Epithelial cell of prostate (primary cell): ENCODE data around the gene POR.
"Not testable (repeated sequence)": the region's sequence is repeated elsewhere in the genome, so short reads cannot be mapped to it uniquely, and the experiment has no call there.

ENCODE experiments used
- DNase-seq: peaks from one replicate; pipeline ENCODE4 v3.0.0-alpha.2; 2011; ENCODE audit warnings: low read depth, low spot score
- H3K27ac ChIP-seq: fragments of 450-650 bp; 2 replicates; pipeline ENCODE4 v1.5.1; 2017; ENCODE audit warnings: mild to moderate bottlenecking

Gene POR

DNA sequence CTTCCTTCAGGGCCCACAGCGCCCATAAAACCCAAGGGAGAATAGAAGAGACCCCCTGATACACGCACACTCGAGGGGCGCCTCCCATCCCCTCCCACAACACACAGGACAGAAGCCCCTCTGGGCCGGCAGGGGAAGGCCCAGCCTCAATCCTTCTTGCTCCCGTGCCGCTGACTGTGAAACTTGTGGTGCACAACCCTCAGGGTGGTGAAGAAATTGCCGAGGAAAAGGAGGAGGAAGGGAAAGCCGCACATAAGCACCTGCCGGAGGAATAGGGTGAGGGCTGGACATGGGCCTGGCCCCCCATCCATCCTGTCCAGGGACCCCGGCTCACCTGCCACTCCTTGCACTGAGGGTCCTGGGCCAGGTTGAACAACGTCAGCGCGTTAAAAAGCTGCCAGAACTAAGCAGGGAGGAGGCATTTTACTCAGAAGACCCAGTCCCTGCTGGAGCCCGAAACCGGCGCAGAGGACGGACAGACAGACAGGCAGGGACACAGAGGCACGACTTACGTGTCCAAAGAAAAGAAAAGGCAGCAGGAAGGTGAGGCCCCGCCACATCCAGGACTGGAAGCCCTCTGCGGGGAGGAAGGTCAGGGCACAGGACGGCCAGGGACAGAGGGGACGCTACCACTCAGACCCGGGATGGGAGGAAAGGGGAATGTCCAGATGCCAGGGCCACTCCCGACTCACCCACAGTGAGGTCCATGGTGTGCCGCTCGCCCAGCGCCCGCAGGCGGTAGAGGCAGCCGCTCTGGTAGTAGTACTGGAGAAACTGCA, 72.3 kb downstream of the POR start:
- H3K27ac ChIP-seq: no peak overlapping the region
- DNase-seq: no peak

DNA sequence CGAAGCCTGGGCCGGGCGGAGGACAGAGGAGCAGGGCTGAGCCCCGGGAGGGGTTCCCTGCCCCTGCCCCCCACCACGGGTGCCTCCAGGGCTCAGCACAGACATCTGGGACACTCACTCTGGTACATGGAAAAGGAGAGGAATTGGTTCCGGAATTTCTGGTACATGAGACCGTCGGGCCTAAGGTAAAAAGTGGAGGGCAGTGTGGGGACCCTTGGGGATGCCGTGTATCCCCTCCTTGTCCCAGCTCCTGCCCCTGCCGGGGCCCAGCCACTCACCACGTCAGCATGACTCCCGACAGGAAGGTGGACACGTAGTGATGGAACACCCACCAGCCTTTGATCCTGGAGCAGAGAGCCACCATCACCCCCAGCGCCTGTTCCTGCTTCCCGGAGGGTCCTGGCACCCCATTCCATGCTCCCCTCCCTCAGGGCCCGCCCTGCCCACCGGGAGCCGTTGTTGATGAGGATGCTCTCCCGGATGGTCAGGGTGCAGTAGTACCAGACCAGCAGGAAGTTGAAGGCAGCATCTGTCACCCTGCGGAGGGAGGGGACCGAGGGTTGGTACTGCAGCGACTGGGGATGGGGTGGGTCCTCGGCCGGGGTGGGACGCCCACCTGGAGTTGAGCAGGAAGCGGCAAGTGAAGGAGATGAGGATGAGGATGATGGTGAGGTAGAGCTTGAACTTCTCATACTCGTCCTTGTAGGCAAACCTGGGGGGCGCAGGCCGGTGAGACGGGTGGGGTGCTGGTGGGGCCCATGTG, 73.0 kb downstream of the POR start:
- H3K27ac ChIP-seq: no peak overlapping the region
- DNase-seq: no peak

DNA sequence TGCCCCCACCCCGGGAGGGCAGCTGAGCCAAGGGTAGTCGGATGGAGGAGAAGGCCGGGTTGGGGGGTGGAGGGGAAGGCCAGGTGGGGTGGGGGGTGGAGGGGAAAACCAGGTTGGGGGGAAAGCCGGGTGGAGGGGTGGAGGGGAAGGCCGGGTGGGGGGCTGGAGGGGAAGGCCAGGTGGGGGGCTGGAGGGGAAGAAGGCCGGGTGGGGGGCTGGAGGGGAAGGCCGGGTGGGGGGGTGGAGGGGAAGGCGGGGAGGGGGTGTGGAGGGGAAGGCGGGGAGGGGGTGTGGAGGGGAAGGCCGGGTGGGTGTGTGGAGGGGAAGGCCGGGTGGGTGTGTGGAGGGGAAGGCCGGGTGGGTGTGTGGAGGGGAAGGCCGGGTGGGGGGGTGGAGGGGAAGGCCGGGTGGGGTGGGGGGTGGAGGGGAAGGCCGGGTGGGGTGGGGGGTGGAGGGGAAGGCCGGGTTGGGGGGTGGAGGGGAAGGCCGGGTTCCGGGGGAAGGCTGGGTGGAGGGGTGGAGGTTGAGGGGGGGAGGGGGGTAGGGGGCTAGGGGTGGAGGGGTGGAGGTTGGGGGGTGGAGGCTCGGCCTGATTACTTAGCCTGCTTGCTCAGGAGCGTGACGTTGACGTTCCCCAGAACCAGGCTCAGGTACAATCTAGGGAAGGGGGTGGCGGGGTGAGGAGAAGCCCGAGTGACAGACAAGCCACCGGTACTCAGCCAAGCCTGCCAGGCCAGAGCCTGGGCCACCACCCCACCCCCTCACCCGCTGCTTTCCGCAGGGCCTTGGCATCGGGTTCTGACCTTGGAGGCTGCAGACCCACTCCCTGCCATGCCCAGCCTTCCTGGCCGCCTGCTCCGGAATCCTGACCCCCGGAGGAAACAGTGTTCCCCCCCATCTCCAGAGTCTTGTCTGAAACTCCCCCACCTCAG, 73.9 kb downstream of the POR start:
- no peak overlapping the region for H3K27ac ChIP-seq
- DNase-seq: no peak

DNA sequence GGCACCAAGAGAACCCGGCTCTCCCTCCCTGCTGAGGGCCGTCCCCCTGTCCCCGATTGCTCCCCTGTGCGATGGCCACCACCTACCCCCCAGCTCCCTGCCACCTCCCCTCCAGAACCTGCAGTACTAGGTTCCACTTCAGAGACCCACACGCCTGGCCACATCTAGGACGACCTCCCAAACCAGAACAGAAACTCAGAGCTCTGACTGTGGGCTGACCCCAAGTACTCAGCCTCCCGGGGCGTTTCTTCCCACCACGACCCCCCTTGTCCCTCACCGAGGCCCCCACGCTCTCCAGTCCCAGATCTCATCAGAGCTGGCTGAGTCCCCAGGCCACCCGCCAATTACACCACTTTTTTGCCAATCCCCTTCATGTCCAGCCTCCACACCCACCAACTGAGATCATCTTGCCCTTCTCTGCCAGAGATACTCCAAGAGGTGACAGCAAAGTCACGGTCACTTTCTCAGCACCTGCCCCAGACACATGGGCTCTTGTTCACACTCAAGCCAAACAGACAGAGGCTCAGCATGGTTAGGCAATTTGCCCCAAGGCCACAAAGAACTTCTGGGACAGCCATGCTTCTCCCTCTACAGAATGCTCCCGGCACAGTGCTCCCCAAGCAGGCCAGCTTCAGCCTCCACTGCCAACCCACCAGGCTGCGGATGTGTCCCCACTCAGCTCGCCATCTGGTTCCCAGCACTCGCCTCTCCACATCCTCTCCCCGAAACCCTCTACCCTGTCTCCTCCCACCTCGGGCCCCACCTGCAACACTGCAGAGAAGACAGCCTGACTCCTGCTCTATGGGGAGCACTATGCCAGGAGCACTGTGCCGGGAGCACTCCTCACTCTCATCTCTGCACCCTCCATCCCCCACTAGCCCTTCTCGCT, 74.8 kb downstream of the POR start:
- H3K27ac ChIP-seq: no peak overlapping the region
- DNase-seq: no peak

DNA sequence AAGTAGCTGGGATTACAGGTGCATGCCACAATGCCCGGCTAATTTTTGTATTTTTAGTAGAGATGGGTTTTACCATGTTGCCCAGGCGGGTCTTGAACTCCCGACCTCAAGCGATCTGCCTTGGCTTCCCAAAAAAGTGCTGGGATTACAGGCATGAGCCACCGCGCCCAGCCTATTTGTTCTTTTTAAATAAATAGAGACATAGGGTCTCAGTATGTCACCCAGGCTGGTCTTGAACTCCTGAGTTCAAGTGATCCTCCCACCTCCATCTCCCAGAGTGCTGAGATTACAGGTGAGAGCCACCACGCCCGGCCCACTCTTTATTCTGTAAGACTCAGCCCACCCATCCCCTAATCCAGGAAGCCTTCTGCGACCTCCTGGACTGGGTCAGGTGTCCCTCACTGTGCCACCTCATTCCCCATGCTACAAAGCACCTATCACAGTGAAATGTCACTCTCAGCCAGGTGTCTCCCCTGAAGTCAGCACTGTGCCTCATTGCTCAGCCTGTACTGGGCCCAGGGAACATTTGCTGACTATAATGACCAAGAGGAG, 76.7 kb downstream of the POR start:
- H3K27ac ChIP-seq: no peak overlapping the region
- DNase-seq: no peak

DNA sequence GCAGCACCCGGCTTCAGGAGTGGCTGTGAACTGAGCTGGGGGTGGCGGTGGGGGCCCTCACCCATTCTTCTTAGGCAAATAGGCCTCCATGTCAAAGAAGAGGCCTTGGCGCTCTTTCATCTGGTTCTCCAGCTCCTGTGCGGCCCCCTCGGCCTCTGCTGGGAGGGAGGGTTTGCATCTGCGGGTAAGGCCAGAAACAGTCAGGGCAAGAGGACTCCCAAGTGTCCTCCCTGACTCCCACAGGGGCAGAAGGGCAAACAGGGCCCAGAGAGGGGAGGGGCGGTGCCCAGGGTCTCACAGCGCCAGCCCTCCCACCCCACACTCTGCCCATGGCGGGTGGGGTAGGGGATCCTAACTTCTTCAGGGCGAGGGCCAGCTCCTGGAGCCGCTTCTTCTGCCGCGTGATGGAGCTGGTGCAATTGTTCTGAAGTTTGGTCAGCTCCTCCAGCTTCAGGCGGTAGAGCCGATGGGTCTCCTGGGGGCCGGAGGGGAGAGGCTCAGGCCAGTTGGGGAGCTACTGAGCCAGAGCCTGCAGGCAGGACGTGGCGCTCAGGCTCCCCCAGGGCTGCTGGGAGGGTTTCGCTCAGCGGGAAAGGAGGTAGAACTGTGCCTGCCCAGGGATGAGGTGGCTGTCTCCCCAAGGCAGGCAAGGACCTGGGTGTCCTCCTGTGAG, 77.3 kb downstream of the POR start:
- no peak for DNase-seq
- no peak overlapping the region for H3K27ac ChIP-seq

DNA sequence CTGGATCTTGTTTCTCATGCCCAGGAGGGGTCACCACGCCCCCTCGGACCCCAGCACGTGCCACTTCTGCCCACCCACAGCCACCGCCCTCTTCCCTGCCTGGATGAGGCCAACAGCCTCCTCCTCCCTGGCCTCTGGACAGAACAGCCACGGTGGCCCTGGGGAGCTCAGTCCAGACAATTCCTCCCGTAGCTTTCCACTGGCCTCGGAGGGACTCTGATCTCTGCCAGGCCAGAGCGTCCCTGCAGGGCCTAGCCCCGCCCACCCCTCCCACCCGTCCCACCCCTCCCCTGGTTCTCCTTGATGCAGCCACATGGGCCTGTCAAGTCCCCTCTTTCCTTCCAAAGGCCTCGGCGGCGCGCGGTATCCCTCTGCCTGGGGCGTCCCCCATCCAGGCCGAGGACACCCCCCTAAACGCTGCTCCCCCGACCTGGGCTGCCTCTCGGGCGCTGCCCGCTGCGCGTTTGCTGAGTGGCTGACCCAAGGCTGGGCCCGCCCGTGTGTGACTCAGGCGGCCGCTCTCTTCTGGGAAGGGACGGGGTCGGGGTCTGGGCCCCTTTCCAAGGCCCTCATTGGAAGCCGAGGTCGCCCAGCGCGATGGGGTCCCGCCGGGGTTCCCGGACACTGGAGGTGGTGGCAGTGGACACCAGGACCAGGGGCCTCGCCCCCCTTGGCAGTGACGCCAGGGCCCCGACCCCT, 78.9 kb downstream of the POR start:
- DNase-seq: no peak
- peak overlapping the region; percentile 4 for H3K27ac ChIP-seq

DNA sequence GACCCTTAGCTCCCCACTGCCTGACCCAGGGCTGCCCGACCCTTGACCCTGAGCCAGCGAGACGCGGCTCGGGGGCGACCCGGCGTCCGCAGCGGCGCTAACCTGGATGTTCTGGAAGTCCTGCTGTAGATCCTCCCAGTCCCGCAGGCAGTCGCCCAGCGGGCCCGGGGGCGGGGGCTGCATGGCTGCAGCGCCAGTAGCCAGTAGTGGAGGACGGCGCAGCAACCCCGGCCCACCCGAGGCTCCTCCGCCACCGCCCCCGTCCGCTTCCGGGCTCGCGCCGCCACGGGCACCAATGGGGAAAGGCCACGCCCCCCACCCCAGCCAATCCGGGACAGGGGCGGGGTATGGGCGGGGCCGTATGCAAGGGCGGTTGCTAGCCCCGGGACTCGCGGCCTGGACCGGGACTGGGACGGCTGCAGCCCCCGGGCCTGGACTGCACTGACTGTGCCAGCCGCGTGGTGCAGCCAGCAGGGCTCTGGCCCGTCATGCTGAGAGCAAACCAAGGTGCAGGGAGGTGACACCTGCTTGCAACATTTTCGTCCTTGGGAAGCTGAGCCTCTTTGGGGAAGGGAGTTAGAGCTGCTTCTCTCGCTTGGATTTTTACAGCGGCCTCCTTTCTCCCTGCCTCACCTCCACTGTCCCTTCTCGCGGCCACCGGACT, 79.6 kb downstream of the POR start, which contains the start of gene TMEM120A:
Gene TMEM120A (minus strand): TSS at position 208 of the 664 bp plus-strand sequence. CDS start 25 bp downstream, at position 183.
- peak within 1 kb of the TSS; percentile 4 for H3K27ac ChIP-seq
- DNase-seq: peak; percentile 33

DNA sequence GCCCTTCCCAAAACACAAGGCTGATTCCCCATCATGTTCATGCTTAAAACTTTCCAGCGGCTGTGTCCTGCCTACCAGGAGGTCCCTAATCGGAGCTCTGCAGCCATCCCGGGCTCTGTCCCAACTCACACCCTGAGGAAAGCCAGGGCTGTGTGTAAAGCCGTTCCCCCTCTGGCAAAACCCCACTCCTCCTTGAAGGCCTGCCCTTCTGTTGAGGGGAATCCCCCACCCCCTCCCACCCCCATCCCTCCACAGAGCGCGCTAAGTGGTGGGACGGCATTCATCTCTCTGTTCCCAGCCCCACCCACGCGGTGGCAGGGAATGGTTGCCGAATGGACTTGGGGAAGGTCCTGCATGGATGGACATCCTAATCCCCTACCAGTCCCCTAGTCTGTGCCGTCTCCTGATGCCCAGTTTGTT, 80.1 kb downstream of the POR start:
- H3K27ac ChIP-seq: no peak overlapping the region

DNA sequence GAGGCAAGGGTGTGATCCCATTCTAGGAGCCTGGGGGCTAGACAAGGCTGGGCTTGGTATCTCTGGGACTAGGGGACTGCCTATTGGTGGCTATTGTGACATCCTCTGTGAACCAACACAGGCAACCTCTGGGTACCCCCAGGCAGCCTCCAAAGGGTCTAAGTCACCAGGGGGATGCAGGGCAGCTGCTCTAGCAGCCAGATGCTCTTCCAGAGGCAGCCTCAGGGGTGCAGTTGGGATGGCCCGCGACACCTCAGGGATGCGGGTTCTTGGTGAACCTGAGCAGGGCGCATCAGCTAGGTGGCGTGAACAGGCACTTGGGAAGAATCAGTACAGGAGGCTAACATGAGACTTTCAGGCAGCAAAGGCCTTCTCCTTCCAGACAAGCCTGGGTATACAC, 81.0 kb downstream of the POR start:
- no peak overlapping the region for H3K27ac ChIP-seq

More for the DNA sequence above, 80.1 kb downstream of the POR start:
- DNase-seq: no peak

DNA sequence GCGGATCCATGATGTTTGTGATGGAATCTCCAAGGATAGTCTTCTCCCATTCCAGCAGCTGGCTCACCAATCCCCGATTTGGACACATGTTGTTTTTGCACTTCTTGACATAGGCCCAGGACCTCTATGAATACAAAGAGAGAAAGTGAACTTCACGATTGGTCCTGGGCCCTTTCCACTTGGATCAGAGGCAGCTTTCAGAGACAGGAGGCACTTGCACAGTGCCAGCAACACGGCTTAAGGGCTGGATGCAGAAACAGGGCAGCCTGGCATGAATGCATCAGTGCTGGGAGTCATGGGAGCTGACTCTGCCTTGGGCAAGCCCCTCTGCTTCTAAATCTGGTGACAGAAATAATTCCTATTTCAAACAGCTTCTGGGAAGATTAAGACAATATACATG, 81.5 kb downstream of the POR start:
- DNase-seq: no peak
- H3K27ac ChIP-seq: no peak overlapping the region

More for the DNA sequence above, 81.0 kb downstream of the POR start:
- no peak for DNase-seq

DNA sequence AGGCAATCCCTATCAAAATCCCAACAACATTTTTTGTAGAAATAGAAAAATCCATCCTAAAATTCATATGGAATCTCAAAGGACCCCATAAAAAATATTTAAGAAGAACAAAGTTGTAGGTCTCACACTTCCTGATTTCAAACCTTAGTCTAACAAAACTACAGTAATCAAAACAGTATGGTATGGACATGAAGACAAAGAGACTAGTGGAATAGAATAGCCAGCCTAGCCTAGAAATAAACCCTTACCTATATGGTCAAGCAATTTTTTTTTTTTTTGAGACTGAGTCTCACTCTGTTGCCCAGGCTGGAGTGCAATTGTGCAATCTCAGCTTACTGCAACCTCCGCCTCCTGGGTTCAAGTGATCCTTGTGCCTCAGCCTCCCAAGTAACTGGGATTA, 83.1 kb downstream of the POR start:
- no peak overlapping the region for H3K27ac ChIP-seq
- DNase-seq: no peak

DNA sequence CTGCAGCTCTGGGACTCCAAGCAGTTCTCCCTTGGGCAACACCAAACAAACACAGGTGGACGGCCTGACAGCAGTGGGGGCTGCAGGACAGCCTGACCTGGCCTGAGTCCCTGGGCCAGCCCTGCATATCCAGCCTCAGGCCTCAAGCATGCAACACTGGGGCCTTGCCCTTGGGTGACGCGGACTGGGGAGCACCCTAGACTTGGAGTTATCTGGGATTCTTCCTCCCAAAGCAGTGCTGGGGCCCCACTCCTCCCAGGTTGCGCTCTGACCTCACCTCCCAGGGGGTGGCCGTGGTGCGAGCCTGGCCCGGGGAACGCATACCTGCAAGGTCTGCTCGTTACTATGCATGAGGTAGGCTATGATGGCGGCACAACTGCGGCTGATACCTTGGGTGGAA, 85.6 kb downstream of the POR start:
- H3K27ac ChIP-seq: no peak overlapping the region
- no peak for DNase-seq

DNA sequence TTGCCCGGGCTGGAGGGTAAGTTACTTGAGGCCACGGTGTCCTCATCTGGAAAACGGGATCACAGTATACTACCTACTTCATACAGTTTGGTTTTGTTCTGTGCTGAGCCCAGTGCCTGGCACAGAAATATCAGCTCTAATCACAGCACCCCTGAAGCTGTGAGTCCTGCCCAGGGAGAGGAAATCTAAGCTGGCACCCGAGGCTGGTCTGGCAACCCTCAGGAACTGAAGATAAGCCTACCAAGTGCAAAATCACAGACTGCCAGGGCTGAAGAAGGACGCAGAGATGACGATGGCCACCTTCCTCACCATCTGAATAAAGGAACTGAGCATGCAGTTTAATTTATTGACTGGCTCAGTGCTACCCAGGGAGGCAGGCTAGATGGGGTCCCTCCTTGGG, 87.2 kb downstream of the POR start:
- H3K27ac ChIP-seq: no peak overlapping the region
- no peak for DNase-seq

DNA sequence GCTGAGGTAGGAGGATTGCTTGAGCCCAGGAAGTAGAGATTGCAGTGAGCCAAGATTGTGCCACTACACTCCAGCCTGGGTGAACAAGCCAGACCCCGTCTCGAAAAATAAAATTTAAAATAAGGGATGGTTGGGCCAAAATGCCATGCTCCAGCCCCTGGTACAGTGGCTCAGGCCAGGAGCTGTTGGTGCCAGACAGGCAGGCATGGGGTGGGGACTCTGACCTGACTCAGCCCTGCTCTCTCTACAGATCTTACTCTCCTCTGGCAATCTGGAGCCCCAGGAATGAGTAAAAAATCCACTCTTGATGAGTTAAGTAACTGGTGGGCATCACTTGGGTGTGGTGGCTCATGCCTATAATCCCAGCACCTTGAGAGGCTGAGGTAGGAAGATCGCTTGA, 87.9 kb downstream of the POR start:
- H3K27ac ChIP-seq: no peak overlapping the region
- no peak for DNase-seq

DNA sequence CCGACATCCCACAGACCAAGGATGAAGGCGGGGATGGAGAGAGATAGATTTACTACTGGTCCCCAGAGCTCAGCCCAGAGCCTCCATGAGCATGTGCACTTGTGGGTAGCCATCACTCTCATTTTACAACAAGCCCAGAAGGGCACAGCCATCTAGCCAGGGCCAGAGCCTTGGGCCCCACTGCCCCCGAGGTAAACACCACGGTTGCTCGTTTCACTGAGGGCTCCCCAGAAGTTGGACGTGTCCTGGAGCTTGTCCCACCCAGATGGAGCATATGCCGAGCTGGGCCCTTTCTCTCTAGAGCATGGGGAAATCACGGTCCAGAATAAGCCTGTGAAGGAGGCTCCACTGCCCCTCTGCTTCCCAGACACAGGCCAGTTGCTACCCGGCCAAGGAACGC, 88.4 kb downstream of the POR start:
- H3K27ac ChIP-seq: no peak overlapping the region
- DNase-seq: no peak

DNA sequence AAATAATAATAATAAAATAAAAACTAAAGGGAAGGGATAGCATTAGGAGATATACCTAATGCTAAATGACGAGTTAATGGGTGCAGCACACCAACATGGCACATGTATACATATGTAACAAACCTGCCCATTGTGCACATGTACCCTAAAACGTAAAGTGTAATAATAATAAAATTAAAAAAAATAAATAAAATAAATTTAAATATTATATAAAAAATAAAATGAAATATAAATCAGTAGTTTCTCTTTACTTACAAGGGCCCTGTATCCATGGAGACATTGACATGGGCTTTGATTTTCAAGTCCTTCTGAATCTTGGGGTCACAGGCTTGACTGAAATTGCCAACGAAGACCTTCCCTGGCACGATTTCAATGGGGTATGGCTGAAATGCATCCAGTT, 90.0 kb downstream of the POR start:
- not testable (repeated sequence) for H3K27ac ChIP-seq, DNase-seq
